GM18498 (cell line): ENCODE measurements around the gene TRABD.
"Not testable (repeated sequence)": the region's sequence is repeated elsewhere in the genome, so short reads cannot be mapped to it uniquely, and the experiment has no call there.

Experiments used
- ATAC-seq: cut with Tn5 transposase; IDR thresholded peaks from one replicate; pipeline ENCODE4 v1.9.1; 2021; ENCODE audit warnings: mild to moderate bottlenecking, moderate library complexity; ENCODE audit not compliant: unreplicated experiment

TRABD gene

DNA sequence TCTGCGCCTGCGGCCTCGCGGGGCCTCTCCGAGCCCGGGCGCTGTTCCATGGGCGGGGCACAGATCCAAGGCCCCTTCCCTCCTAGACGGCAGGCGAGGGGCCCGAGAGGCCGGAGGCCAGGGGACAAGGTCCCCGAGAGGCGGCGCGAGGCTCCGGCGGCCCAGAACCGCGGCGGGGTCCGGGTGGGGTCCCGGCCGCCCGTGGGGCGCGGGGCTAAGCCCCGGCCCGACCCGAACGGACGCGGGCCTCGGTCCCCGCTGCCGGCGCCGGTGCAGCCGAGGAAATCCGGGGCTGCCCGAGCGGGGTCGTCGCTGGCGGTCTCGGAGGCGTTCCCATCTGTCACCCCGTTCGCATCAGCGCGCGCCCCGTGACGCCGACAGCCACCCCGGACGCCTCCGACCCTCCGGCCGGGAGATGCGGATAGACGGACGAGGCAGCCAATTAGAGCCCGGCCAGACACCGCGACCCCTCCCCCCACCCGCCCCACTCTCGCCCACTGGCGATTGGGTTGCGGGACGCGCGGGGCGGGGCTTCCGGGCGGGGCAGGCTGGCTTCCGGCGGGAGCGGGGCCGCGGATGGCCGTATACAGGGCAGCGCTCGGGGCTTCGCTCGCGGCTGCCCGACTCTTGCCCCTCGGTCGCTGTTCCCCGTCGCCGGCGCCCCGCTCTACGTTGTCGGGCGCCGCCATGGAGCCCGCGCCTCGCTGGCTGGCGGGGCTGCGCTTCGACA, 14.9 kb downstream of the TRABD start, which contains the start of gene SELENOO:
TSS of gene SELENOO (plus strand) at position 551 of the 730 bp plus-strand sequence. CDS start at position 577, 26 bp downstream.
- ATAC-seq: peak; percentile 75

GRCh38 chr22:50201191-50202129, 15.7 kb downstream of the TRABD start:
- ATAC-seq: peak; percentile 22

GRCh38 chr22:50202130-50202666, 16.5 kb downstream of the TRABD start:
- no peak for ATAC-seq

- no peak for ATAC-seq
These were observed 17.6 kb downstream of the TRABD start for GRCh38 chr22:50203288-50203687.

DNA sequence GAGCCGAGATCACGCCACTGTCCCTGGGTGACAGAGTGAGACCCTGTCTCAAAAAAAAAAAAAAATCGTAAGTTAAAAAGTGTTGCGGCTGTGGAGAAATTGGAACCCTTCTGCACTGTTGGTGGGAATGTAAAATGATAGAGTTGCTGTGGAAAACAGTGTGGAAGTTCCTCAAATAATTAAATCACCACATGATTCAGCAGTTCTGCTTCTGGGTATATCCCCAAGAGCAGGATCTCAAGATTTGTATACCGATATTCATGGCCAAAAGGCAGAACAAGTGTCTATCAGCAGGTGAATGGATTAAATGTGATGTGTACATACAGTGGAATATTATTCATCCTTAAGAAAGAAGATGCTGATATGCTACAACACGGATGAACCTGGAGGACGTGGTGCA, 18.9 kb downstream of the TRABD start:
- ATAC-seq: no peak

DNA sequence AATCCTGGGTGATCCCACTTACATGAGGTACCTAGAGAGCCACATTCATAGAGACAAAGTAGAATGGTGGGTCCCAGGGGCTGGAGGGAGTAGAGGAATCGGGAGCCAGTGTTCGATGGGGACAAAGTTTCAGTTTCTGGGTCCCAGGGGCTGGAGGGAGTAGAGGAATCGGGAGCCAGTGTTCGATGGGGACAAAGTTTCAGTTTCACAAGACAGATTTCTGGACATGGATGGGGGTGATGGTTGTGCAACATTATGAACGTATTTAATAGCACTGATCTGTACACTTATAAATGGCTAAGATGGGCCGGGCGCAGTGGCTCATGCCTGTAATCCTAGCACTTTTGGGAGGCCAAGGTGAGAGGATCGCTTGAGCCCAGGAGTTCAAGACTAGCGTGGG, 19.3 kb downstream of the TRABD start:
- ATAC-seq: not testable (repeated sequence)

GRCh38 chr22:50205781-50206569, 20.3 kb downstream of the TRABD start:
- ATAC-seq: no peak

DNA sequence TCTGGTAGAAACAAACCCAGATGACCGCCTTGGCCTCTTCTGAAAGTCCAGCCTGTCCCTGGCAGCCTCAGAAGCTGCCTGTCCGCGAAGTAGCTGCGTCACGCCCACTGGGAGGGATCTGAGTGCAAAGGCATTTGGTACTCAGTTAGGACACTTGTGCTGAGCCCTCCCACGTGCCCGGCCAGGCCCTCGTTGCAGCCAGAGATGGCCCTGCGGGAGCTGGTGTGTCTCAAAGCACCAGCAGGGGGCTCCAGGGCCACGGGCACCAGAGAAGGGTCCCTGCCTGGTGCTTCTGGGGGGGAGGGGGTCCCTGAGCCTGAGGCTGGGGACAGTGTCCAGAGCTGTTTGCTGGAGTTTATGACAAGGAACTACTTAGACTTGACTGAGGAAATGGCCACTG, 20.9 kb downstream of the TRABD start:
- ATAC-seq: no peak

GRCh38 chr22:50207383-50208140, 21.8 kb downstream of the TRABD start:
- no peak for ATAC-seq

- no peak for ATAC-seq
These were observed 22.8 kb downstream of the TRABD start for GRCh38 chr22:50208430-50208938.

- ATAC-seq: no peak
These were observed 23.5 kb downstream of the TRABD start for GRCh38 chr22:50208939-50209892.

- ATAC-seq: no peak
These were observed 24.2 kb downstream of the TRABD start for GRCh38 chr22:50209893-50210292.

- no peak for ATAC-seq
These were observed 24.8 kb downstream of the TRABD start for GRCh38 chr22:50210378-50211139.

- no peak for ATAC-seq
These were observed 25.4 kb downstream of the TRABD start for GRCh38 chr22:50211147-50211546.

DNA sequence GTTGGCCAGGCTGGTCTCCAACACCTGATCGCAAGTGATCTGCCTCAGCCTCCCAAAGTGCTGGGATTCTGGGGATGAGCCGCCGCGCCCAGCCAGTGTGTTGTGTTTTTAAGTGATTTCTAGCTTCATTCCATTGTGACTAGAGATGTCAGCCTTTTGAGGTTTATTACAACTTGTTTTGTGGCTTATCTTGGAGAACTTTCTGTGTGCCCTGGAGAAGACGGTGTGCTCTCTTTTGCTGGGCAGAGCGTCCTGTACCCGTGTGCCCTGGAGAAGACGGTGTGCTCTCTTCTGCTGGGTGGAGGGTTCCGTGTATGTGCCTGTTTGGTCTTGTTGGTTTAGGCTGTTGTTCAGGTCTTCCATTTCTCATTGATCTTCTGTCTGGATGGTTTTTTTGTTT, 27.6 kb downstream of the TRABD start:
- ATAC-seq: no peak

- no peak for ATAC-seq
These were observed 29.8 kb downstream of the TRABD start for GRCh38 chr22:50215297-50216054.

DNA sequence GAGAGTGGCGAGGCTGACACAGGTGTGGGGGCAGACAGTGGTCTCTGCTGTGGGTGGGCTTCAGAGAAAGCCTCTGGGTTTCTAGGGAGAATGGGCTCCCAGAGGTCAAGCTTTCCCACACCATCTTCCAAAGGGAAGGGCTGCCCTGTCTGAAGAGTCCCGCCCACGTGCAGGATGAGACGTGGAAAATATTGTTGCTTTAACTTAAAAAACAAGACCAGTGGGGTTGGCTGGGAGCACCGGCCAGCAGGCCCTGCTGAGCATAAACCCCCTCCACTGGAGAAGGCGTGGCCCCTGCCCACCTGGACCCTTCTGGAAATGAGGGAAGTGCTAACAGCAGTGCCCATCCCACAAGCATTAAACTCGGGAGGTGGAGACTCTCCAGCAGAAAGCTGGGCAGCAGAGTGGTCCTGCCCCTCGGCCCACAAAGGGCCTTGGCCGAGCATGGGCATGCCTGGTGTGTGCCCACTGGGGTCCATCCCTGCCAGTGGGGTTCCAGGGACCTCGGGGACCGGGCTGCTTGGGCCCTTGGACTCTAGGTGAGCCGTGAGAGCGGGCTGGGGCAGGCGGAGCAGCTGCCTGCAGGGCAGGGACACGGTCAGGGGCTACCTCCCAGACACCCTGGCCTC, 30.5 kb downstream of the TRABD start:
- ATAC-seq: no peak
